Measurements from ENCODE around the gene MRI1.

DNA sequence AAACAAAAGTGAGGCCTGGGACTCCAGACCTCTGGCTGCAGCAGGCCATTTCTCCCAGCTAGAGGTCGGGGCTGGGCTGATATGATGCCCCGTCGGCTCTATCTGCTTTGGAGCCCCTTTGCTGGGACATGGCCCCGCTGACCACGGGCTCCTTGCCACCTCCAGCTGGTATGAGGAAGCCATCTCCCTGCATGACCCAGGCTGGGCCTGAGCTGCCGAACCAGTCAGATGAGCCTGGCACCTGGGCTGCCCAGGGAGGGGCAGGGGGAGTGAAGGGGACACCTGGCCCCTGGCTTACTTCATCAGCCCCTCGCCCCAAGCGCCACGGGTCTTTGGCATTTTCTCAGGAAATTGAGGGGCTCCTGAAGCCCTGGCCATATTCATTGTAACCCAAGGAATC is 38.7 kb downstream of the MRI1 start:
- TF ChIP-seq, protein P1, sequence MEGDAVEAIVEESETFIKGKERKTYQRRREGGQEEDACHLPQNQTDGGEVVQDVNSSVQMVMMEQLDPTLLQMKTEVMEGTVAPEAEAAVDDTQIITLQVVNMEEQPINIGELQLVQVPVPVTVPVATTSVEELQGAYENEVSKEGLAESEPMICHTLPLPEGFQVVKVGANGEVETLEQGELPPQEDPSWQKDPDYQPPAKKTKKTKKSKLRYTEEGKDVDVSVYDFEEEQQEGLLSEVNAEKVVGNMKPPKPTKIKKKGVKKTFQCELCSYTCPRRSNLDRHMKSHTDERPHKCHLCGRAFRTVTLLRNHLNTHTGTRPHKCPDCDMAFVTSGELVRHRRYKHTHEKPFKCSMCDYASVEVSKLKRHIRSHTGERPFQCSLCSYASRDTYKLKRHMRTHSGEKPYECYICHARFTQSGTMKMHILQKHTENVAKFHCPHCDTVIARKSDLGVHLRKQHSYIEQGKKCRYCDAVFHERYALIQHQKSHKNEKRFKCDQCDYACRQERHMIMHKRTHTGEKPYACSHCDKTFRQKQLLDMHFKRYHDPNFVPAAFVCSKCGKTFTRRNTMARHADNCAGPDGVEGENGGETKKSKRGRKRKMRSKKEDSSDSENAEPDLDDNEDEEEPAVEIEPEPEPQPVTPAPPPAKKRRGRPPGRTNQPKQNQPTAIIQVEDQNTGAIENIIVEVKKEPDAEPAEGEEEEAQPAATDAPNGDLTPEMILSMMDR (IDR thresholded peaks at IDR 0.05), result no peak
- TF ChIP-seq POLR2A (IDR thresholded peaks at IDR 0.05; ENCODE audit: low read depth), result no peak
- TF ChIP-seq EP300 (IDR thresholded peaks at IDR 0.05), result no peak
